A549 (cell line): Measurements from ENCODE around the gene SUPT3H.

ENCODE experiments used
- BHLHE40 ChIP-seq: IDR thresholded peaks from 2 replicates; pipeline ENCODE4 v1.6.1; 2012; ENCODE audit warnings: low read depth, low read length, inconsistent platforms
- CTCF ChIP-seq: fragments of >200 bp; sonication (Bioruptor Twin); formaldehyde crosslinking; IDR thresholded peaks from 3 replicates; pipeline ENCODE4 v1.5.1; 2016
- JUN ChIP-seq, 2 experiments: fragments of >200 bp; sonication (Bioruptor Twin); formaldehyde crosslinking; IDR thresholded peaks; 2 replicates in 1 of 2; 3 replicates in 1 of 2; pipeline ENCODE4 v1.6.1; 2016 to 2017
- POLR2A ChIP-seq: IDR thresholded peaks from 2 replicates; pipeline ENCODE4 v1.6.1; 2012; ENCODE audit warnings: mild to moderate bottlenecking, low read length

- TF ChIP-seq CTCF (no peak), JUN (IDR thresholded peaks at IDR 0.05) (no peak), BHLHE40 (no peak), POLR2A (no peak)
These were observed 400.8 kb downstream of the SUPT3H start for GRCh38 chr6:44976677-44977641.
